HEK293 (cell line): ENCODE results near the gene PPP6C.

Source experiments
- GLIS1 ChIP-seq: fragments of 450-650 bp; formaldehyde crosslinking; IDR thresholded peaks from 2 replicates; pipeline ENCODE4 v1.5.1; 2016; ENCODE audit warnings: missing biosample characterization, missing genetic modification characterization
- ZNF184 ChIP-seq: fragments of 450-650 bp; IDR thresholded peaks from 2 replicates; pipeline ENCODE4 v1.5.1; 2018; ENCODE audit warnings: missing biosample characterization, mild to moderate bottlenecking, missing genetic modification characterization
- ZNF391 ChIP-seq: fragments of 450-650 bp; formaldehyde crosslinking; IDR thresholded peaks from 2 replicates; pipeline ENCODE4 v1.5.1; 2016; ENCODE audit warnings: low read depth, missing biosample characterization, missing genetic modification characterization, borderline replicate concordance
- ZNF623 ChIP-seq: fragments of 450-650 bp; formaldehyde crosslinking; IDR thresholded peaks from 2 replicates; pipeline ENCODE4 v1.5.1; 2016; ENCODE audit warnings: missing biosample characterization, missing genetic modification characterization
- TF ChIP-seq, protein P1 (sequence below): fragments of 450-650 bp; formaldehyde crosslinking; IDR thresholded peaks from 2 replicates; pipeline ENCODE4 v1.5.1; 2016; ENCODE audit warnings: missing biosample characterization, missing genetic modification characterization
- TF ChIP-seq, protein P2 (sequence below): fragments of 450-650 bp; formaldehyde crosslinking; IDR thresholded peaks from 2 replicates; pipeline ENCODE4 v1.5.1; 2016; ENCODE audit warnings: missing biosample characterization, missing genetic modification characterization
- TF ChIP-seq, protein P3 (sequence below): fragments of 450-650 bp; formaldehyde crosslinking; IDR thresholded peaks from 2 replicates; pipeline ENCODE4 v1.5.1; 2016; ENCODE audit warnings: missing biosample characterization, missing genetic modification characterization

DNA sequence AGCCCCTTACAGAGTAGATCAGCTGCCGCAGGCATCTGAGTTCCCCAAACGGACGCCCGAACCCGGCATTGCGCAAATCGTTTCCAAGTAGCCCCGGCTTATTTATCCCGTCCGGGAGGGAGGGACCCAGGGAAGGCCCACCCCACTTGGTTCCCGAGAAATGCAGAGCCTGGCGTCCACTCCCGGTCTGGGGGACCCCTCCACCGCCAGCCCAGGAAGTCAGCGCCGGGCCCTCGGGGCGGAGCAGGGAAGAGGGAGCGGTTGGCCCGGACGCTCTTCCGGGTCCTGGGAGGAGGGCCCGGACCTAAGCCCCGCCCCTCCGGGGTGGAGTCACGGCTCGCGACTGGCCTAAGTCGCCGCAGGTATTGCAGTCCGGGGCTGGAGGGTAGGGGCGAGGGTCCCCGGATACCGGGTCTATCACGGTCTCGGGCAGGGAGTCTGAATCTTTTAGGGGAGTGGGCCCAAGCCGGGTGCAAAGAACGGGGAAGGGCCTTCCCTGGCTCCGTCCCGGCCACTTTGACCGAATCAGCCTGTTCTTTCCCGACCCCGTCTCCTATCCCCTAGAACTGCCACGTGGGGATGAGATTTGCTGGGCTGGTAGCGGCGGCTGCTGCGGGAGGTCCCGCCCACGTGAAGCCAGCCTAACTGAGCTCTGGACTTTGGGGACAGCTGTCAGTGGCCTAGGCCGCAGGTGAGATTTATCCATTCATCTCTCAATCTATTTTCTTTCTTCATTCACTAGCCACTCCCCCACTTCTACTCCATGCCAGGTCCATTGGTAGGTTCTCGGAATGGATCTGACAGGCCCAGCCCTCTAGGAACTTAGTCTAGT, 10.8 kb upstream of the PPP6C start, which contains the start of gene RABEPK:
- TF ChIP-seq ZNF391 (tag by site-specific recombination) (no peak), GLIS1 (peak; percentile 60; the same call in 1 of the 2 replicates), ZNF623 (tag by site-specific recombination) (no peak), ZNF184 (no peak)
- TF ChIP-seq, protein P1, sequence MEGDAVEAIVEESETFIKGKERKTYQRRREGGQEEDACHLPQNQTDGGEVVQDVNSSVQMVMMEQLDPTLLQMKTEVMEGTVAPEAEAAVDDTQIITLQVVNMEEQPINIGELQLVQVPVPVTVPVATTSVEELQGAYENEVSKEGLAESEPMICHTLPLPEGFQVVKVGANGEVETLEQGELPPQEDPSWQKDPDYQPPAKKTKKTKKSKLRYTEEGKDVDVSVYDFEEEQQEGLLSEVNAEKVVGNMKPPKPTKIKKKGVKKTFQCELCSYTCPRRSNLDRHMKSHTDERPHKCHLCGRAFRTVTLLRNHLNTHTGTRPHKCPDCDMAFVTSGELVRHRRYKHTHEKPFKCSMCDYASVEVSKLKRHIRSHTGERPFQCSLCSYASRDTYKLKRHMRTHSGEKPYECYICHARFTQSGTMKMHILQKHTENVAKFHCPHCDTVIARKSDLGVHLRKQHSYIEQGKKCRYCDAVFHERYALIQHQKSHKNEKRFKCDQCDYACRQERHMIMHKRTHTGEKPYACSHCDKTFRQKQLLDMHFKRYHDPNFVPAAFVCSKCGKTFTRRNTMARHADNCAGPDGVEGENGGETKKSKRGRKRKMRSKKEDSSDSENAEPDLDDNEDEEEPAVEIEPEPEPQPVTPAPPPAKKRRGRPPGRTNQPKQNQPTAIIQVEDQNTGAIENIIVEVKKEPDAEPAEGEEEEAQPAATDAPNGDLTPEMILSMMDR (tag by site-specific recombination): no peak
- TF ChIP-seq, protein P2, sequence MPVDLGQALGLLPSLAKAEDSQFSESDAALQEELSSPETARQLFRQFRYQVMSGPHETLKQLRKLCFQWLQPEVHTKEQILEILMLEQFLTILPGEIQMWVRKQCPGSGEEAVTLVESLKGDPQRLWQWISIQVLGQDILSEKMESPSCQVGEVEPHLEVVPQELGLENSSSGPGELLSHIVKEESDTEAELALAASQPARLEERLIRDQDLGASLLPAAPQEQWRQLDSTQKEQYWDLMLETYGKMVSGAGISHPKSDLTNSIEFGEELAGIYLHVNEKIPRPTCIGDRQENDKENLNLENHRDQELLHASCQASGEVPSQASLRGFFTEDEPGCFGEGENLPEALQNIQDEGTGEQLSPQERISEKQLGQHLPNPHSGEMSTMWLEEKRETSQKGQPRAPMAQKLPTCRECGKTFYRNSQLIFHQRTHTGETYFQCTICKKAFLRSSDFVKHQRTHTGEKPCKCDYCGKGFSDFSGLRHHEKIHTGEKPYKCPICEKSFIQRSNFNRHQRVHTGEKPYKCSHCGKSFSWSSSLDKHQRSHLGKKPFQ (tag by site-specific recombination): no peak
- TF ChIP-seq, protein P3, sequence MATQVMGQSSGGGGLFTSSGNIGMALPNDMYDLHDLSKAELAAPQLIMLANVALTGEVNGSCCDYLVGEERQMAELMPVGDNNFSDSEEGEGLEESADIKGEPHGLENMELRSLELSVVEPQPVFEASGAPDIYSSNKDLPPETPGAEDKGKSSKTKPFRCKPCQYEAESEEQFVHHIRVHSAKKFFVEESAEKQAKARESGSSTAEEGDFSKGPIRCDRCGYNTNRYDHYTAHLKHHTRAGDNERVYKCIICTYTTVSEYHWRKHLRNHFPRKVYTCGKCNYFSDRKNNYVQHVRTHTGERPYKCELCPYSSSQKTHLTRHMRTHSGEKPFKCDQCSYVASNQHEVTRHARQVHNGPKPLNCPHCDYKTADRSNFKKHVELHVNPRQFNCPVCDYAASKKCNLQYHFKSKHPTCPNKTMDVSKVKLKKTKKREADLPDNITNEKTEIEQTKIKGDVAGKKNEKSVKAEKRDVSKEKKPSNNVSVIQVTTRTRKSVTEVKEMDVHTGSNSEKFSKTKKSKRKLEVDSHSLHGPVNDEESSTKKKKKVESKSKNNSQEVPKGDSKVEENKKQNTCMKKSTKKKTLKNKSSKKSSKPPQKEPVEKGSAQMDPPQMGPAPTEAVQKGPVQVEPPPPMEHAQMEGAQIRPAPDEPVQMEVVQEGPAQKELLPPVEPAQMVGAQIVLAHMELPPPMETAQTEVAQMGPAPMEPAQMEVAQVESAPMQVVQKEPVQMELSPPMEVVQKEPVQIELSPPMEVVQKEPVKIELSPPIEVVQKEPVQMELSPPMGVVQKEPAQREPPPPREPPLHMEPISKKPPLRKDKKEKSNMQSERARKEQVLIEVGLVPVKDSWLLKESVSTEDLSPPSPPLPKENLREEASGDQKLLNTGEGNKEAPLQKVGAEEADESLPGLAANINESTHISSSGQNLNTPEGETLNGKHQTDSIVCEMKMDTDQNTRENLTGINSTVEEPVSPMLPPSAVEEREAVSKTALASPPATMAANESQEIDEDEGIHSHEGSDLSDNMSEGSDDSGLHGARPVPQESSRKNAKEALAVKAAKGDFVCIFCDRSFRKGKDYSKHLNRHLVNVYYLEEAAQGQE: no peak
